Endothelial cell (in vitro differentiated cells): ENCODE data around the gene EPHA4. TPM values are rescaled to one million over a fixed set of nuclear protein-coding genes. Genes with fewer than 3 reads are reported as not detected.

Experiments
- DNase-seq: peaks from one replicate; pipeline ENCODE4 v3.0.0; 2021; ENCODE audit warnings: low spot score
- H3K27ac Mint-ChIP-seq: one replicate; pipeline ENCODE4 v1.8.0; 2021; ENCODE audit warnings: mixed read lengths, inconsistent platforms; ENCODE audit not compliant: unreplicated experiment
- H3K27me3 Mint-ChIP-seq: one replicate; pipeline ENCODE4 v1.8.0; 2021; ENCODE audit warnings: mild to moderate bottlenecking, moderate library complexity, mixed read lengths, inconsistent platforms; ENCODE audit not compliant: unreplicated experiment
- H3K36me3 Mint-ChIP-seq: one replicate; pipeline ENCODE4 v1.8.0; 2021; ENCODE audit warnings: mild to moderate bottlenecking, low read depth, mixed read lengths, inconsistent platforms; ENCODE audit not compliant: unreplicated experiment
- H3K4me1 Mint-ChIP-seq: one replicate; pipeline ENCODE4 v1.8.0; 2021; ENCODE audit warnings: mild to moderate bottlenecking, mixed read lengths, inconsistent platforms; ENCODE audit not compliant: unreplicated experiment
- H3K4me3 Mint-ChIP-seq: one replicate; pipeline ENCODE4 v1.8.0; 2021; ENCODE audit warnings: mild to moderate bottlenecking, mixed read lengths, inconsistent platforms; ENCODE audit not compliant: unreplicated experiment
- H3K9me3 Mint-ChIP-seq: one replicate; pipeline ENCODE4 v1.8.0; 2021; ENCODE audit warnings: mixed read lengths, inconsistent platforms; ENCODE audit not compliant: unreplicated experiment
- total RNA-seq: library from RNA; stranded (reverse); fragmentation: NEBNext Ultra II Directional; extraction: Animal tissue kit (Norgen Biotek cat#: 25700); gene quantifications from one replicate; pipeline ENCODE4 v1.2.1, GENCODE V29; 2021; ENCODE audit not compliant: unreplicated experiment
- TF ChIP-seq, protein P1 (sequence below): fragments of 200-600 bp; sonication (generic); IDR thresholded peaks from one replicate; pipeline ENCODE4 v1.5.0; 2021; ENCODE audit warnings: antibody characterized with exemption; ENCODE audit not compliant: unreplicated experiment

EPHA4 gene
- total RNA-seq, 1 donor from 2014 or later, result 62.0 TPM

DNA sequence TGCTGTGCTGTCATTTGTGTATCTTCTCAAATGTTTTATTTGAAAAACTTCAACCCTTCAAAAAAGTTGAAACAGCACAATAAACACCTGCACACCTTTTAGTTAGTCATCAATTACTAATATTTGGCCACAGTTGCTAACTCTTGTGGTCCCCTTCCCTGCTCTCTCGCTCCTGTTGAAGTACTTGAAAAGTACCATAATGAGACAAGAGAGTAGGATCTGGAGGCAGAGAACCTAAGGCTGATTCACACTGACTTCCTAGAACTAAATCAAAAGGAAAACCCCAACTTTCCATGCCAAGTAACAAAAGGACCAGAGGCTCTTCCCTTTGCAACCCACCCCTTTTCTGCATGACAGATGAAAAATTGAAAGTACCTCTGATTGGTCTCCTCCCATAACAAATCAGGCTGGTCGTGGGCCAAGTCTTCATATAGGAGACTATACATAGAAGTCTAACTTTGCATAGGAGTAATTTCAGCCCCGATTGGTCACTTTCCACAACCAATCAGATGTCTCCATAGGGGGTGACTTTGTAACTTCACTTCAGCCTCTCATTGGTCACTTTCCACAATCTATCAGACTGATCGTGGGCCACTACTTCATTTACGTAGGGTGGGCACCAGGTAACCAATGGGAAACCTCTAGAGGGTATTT is 179.7 kb downstream of the EPHA4 start:
- H3K4me3 Mint-ChIP-seq, result no peak overlapping the region
- H3K27me3 Mint-ChIP-seq, result peaks cover 1% of the 10 kb centered on the region
- TF ChIP-seq, protein P1, sequence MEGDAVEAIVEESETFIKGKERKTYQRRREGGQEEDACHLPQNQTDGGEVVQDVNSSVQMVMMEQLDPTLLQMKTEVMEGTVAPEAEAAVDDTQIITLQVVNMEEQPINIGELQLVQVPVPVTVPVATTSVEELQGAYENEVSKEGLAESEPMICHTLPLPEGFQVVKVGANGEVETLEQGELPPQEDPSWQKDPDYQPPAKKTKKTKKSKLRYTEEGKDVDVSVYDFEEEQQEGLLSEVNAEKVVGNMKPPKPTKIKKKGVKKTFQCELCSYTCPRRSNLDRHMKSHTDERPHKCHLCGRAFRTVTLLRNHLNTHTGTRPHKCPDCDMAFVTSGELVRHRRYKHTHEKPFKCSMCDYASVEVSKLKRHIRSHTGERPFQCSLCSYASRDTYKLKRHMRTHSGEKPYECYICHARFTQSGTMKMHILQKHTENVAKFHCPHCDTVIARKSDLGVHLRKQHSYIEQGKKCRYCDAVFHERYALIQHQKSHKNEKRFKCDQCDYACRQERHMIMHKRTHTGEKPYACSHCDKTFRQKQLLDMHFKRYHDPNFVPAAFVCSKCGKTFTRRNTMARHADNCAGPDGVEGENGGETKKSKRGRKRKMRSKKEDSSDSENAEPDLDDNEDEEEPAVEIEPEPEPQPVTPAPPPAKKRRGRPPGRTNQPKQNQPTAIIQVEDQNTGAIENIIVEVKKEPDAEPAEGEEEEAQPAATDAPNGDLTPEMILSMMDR, result no peak
- no peaks in the 10 kb centered on the region for H3K4me1 Mint-ChIP-seq
- no peak overlapping the region for H3K27ac Mint-ChIP-seq
- no peaks in the 10 kb centered on the region for H3K36me3 Mint-ChIP-seq
- no peaks in the 10 kb centered on the region for H3K9me3 Mint-ChIP-seq
- no peak for DNase-seq

DNA sequence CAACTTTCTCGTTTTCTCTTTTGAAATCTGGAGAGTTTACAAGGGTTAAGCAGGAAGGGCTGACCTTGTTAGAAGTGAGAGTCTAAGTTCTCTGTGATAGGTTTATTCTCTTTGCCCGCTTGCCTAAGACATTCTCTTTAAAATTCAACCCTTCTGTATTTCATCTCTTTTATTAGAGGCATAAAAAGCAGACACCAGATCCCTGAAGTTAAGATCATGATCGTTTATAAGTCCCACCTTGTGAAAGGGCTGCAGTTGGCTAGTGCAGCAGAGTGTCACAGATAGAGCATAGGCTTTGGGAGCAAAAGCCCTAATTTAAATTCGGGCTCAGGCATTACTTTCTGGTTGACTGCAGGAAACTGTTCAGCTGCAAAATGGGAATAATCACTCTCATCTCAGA is 181.2 kb downstream of the EPHA4 start:
- Mint-ChIP-seq H3K27ac (no peak overlapping the region), H3K9me3 (no peaks in the 10 kb centered on the region), H3K4me1 (no peaks in the 10 kb centered on the region), H3K4me3 (no peak overlapping the region), H3K27me3 (peaks cover 1% of the 10 kb centered on the region), H3K36me3 (no peaks in the 10 kb centered on the region)
- TF ChIP-seq, protein P1, result no peak
- DNase-seq, result no peak

- peaks cover 1% of the 10 kb centered on the region for H3K27me3 Mint-ChIP-seq
- no peak overlapping the region for H3K4me3 Mint-ChIP-seq
- TF ChIP-seq, protein P1, result no peak
- no peak for DNase-seq
- no peaks in the 10 kb centered on the region for H3K9me3 Mint-ChIP-seq
- H3K27ac Mint-ChIP-seq, result no peak overlapping the region
- no peaks in the 10 kb centered on the region for H3K4me1 Mint-ChIP-seq
- no peaks in the 10 kb centered on the region for H3K36me3 Mint-ChIP-seq
These were observed 182.2 kb downstream of the EPHA4 start for GRCh38 chr2:221389904-221390303.

- Mint-ChIP-seq H3K36me3 (no peaks in the 10 kb centered on the region), H3K9me3 (no peaks in the 10 kb centered on the region), H3K27ac (no peak overlapping the region), H3K4me1 (no peaks in the 10 kb centered on the region), H3K27me3 (peaks cover 1% of the 10 kb centered on the region), H3K4me3 (no peak overlapping the region)
- DNase-seq, result no peak
- TF ChIP-seq, protein P1, result no peak
These were observed 182.7 kb downstream of the EPHA4 start for GRCh38 chr2:221389421-221389820.

DNA sequence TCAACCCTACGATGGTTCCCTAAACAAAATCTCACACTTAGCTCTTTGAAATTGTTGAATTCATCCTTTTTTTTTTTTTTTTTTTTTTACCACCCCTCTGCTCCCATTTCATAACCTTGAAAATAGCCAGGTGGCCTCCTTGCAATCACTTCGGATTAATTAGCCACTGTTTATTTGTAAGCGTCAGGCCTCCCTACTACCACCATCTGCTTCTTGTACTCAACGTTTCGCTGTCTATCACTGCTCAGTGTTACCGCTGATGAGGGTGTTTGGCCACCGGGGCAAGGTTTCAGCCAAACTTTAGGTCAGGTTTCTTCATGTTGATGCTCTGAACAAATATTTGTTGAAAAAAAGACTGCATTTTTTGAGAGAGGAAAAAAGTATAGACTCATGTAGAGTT is 183.2 kb downstream of the EPHA4 start:
- Mint-ChIP-seq H3K36me3 (no peaks in the 10 kb centered on the region), H3K9me3 (no peaks in the 10 kb centered on the region), H3K4me1 (no peaks in the 10 kb centered on the region), H3K27ac (no peak overlapping the region), H3K27me3 (peaks cover 1% of the 10 kb centered on the region), H3K4me3 (no peak overlapping the region)
- no peak for DNase-seq
- TF ChIP-seq, protein P1, result no peak
